Measurements from ENCODE around the gene DSCAM.

DNA sequence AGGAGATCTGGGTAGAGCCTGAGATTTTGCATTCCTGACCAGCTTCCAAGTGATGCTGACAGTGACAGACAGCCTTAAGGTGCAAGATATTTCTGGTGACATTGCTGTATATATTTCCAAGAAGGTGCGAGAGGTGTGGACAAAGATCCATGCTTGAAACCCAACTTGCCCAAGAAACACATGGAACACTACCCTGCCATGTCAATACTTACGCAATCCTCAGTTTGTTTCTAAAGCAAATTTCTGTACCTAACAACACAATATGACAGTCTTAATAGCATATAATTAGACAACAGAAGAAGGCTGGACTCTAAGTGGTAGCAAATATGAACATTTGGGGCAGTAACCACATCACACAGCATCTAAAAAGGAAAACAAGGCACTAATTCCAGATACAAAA lies 260.4 kb downstream of the DSCAM start:
- TF ChIP-seq, protein P1, sequence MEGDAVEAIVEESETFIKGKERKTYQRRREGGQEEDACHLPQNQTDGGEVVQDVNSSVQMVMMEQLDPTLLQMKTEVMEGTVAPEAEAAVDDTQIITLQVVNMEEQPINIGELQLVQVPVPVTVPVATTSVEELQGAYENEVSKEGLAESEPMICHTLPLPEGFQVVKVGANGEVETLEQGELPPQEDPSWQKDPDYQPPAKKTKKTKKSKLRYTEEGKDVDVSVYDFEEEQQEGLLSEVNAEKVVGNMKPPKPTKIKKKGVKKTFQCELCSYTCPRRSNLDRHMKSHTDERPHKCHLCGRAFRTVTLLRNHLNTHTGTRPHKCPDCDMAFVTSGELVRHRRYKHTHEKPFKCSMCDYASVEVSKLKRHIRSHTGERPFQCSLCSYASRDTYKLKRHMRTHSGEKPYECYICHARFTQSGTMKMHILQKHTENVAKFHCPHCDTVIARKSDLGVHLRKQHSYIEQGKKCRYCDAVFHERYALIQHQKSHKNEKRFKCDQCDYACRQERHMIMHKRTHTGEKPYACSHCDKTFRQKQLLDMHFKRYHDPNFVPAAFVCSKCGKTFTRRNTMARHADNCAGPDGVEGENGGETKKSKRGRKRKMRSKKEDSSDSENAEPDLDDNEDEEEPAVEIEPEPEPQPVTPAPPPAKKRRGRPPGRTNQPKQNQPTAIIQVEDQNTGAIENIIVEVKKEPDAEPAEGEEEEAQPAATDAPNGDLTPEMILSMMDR (IDR thresholded peaks at IDR 0.05) = no peak
- no peak for TF ChIP-seq POLR2A (IDR thresholded peaks at IDR 0.05)
